HG02973 (cell line): ENCODE results near the gene APC2.

Experiments used
- ATAC-seq: cut with Tn5 transposase; IDR thresholded peaks from one replicate; pipeline ENCODE4 v1.9.1; 2021; ENCODE audit warnings: moderate library complexity; ENCODE audit not compliant: unreplicated experiment

Gene APC2

DNA sequence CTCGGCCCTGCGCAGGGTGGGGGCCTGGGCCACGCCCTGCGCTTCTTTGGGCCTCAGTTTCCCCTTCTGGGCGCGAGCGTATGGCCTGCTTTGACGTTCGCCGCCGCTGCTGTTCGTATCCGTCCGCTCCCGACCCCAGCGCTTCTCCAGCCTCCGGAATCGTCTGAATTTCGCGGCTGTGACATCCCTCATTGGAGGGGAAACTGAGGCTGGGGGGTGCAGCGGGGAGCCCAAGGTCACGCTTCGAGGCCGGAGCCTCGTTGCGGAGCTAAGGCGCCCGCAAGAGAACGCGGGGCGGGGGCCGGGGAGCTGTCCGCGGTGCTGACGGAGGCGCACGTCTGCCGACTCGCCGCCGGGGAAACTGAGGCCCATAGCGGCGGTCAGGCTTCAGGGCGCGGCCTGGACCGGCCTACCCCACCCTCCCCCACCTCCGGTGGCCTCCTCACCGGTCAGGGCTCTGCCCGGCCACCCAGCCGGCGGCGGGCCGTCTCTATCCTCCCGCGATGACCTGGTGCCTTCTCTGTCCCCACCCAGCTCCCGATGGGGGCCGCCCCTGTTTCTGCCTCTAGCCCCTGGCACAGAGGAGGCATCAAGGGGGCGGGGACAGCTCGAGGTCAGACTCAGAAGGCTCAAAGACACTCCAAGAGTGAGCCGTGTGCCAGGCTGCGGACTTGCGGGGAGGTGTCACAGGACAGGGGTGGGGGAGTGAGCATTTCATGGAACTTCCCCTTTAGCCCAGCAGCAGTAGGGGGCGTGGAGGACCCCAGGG, 3.0 kb upstream of the APC2 start:
- no peak for ATAC-seq

GRCh38 chr19:1447504-1447903, 2.4 kb upstream of the APC2 start:
- ATAC-seq = no peak

GRCh38 chr19:1447944-1448343, 2.0 kb upstream of the APC2 start:
- no peak for ATAC-seq

DNA sequence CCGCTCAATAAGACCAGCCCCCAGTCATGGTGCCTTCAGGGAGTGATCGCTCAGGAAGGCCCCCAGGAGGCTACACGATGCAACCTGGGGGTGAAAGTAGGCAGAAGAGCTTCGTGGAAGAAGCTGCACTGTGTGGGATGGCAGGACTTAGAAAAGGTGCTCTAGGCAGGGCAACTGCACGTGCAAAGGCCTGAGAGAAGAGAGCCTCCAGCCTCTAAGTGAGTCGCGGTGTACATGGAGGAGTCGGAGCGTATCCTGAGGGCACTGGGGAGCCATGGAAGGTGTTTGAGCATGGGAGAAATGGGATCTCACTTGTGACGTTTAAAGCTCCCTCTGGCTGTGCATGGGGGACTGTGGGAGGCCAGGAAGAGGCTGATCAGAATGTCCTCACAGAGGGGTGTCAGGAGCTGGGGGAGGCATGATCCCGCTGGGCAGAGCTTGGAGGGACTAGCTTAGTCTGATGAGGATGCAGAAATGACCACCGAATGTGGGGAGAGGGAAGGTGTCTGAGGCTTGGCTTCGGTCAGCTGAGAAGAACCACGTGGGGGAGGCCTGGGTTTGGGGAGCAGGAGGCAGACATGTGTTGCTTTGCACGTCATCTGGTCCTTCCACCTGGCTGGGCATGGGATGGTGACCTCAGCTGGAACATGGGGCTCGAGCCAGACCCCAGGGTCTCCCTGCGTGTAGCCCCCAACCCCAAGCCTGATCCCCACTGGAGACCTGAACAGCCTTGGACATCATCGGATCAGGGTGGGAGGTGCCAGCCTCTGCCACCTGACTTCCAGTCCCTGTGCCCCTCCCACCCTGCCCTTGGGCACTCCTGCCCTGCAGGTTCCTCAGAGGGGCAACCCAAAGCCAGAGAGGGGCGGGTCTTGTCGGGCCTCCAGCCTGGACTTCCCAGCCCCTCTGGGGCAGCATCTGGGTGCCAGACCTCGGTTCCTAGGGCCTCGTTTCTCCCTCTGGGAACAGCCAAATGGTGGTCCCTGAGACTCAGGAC, 1.1 kb downstream of the APC2 start:
- ATAC-seq = no peak

DNA sequence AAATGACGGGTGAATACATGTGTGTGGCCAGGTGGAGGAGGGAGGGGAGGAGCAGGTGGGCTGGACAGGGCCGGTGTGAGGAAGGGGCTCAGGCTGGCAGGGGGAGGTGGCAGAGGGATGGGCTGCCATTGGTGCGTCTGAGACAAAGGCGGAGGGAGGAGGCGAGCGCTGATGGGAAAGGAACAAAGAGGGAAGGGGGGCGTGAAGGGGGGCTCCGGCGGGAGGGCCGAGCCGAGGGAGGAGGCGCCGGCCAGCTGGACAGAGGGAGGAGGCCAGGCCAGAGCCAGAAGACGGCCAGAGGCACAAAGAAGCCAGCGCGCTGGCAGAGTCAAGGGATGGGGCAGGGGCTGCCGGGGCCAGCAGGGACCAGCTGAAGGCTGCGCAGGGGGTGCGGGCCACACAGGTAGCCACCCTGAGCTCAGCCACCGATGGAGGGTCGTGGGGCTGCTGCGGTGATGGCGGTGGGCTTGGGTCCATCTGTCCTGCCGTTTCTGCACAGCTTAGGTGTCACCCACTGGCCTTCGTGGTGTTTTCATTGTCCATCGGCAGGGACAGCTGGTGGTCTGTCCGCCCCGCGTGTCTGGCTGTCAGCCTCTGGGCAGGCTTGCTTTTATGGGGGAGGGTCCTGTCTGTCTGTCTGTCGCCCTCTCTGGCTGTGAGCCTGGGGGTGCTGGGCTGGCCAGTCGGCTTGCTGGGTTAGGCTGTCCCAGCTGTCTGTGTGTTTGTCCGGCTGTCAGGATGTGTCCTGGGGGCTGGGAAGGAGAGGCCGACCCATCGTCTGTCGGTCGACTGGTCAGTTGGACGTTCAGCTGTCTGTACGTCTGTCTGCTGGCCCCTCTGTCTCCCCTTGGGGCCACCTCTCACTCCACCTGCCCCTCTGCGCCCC, 2.2 kb downstream of the APC2 start:
- ATAC-seq = no peak

GRCh38 chr19:1452802-1453524, 3.0 kb downstream of the APC2 start:
- ATAC-seq = no peak

- no peak for ATAC-seq
These were observed 3.8 kb downstream of the APC2 start for GRCh38 chr19:1453525-1454364.

DNA sequence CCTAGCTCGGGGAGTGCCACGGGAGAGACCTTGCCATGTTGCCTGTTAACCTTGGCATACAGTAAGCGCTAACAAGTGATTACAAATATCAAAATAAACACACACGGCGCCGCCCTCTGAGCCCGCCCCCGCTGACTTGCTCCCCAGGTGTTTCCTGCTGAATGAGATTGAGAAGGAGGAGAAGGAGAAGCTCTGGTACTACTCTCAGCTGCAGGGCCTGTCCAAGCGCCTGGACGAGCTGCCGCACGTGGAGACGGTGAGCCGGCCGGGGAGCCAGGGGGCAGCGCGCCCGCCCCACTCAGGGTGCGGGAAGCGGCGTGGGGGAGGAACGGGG, 5.0 kb downstream of the APC2 start:
- ATAC-seq = no peak

GRCh38 chr19:1455336-1456120, 5.6 kb downstream of the APC2 start:
- no peak for ATAC-seq

GRCh38 chr19:1456121-1456900, 6.4 kb downstream of the APC2 start:
- ATAC-seq = no peak

DNA sequence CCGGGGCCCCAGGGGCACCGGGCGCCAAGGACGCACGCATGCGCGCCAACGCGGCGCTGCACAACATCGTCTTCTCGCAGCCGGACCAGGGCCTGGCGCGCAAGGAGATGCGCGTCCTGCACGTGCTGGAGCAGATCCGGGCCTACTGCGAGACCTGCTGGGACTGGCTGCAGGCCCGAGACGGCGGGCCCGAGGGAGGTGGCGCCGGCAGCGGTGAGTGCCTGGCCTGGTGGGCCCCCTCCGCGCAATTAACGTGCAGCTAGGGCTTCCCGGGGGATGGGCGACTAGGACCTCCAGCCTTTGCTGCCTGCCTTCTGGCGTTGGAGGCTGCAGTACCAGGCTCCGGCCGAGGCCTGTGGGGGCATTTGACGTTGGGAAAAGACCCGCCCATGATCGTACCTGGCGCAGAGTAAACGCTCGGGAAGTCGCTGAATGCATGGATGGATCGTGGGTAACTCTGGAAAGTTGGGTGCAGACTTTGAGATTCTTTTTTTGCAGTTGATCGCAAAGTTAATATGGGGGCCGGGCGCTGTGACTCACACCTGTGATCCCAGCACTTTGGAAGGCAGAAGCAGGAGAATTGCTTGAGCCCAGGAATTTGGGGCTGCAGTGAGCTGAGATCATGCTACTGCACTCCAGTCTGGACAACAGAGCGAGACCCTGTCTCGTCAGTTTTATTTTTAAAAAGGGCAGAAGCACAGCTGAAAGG, 7.3 kb downstream of the APC2 start:
- no peak for ATAC-seq

GRCh38 chr19:1457892-1458291, 8.0 kb downstream of the APC2 start:
- ATAC-seq = no peak

GRCh38 chr19:1459479-1459878, 9.6 kb downstream of the APC2 start:
- no peak for ATAC-seq

DNA sequence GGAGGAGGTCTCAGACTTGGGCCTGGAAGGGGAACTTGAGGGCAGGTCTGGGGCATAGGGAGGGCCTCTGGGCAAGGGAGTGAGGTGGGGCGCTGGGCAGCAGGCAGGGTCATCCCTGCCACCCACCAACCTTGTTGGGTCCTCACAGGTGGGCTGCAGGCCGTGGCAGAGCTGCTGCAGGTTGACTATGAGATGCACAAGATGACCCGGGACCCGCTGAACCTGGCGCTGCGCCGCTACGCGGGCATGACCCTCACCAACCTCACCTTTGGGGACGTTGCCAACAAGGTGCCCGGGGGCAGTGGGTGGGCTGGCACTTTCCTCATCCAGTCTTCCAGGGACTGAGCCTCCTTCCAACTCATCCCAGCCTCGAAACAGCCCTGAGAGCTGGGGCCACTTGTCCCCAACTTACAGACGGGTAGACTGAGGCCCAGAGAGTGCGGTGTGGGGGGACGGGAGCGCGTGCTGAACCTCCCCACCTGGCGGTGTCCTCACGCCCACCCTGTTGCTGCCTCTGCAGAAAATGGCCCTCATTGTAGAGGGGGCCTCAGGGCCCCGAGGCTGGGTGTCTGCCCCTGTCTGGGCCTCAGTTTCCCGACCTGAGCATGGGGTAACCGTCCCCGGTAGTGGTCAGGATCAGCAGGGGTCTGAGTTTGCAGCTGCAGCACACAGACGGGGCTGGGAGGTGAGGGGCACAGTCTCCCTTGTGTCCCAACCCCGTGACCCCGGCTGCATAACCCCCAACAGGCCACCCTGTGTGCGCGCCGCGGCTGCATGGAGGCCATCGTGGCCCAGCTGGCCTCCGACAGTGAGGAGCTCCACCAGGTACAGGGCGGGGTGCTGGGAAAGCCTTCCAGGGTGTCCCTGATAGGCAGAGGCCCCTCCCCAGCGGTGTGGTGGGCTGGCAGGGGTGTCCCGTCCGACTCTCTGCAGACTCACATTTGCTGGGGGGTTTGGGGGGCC, 10.4 kb downstream of the APC2 start:
- ATAC-seq = no peak

DNA sequence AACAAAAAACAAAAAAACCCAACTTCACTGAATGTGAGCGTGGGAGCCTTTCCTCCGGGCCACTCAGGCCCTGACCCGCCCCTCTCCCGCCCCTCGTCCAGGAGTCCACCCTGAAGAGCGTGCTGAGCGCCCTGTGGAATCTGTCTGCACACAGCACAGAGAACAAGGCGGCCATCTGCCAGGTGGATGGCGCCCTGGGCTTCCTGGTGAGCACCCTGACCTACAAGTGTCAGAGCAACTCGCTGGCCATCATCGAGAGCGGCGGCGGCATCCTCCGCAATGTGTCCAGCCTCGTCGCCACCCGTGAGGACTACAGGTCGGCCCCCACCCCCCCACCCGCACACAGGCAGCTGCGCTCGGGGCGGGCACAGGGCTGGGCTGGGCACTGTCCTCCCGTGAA, 11.9 kb downstream of the APC2 start:
- ATAC-seq = no peak
